Gastrocnemius medialis (tissue), 4 donors: ENCODE data around the gene CFAP92.

Experiments used
- CTCF ChIP-seq, 5 experiments: fragments of 450-650 bp in 3 of 5; fragments of 200-600 bp in 2 of 5; sonication (generic) in 2 of 5; IDR thresholded peaks in 4 of 5; conservative IDR thresholded peaks in 1 of 5; 1 replicate in 4 of 5; 2 replicates in 1 of 5; pipeline ENCODE4 v1.5.1; 2016 to 2019; ENCODE audit warnings: antibody characterized with exemption in 5 of 5, mild to moderate bottlenecking in 3 of 5, moderate library complexity in 3 of 5
- POLR2A ChIP-seq, 2 donors: fragments of 450-650 bp; IDR thresholded peaks; one replicate each; pipeline ENCODE4 v1.6.1; 2017; ENCODE audit warnings: antibody characterized with exemption in 2 of 2, mild to moderate bottlenecking in 2 of 2, moderate library complexity in 2 of 2

- TF ChIP-seq CTCF (IDR thresholded peaks at IDR 0.05 in 4 of 5, conservative IDR thresholded peaks at IDR 0.05 in 1 of 5) (no peak), POLR2A (IDR thresholded peaks at IDR 0.05) (no peak)
Measured at GRCh38 chr3:128864351-128864811, 129.5 kb downstream of the CFAP92 start.
